Astrocyte of the spinal cord (primary cell): ENCODE results near the gene C1orf52.

Source experiments
- DNase-seq: peaks from one replicate; pipeline ENCODE4 v3.0.0; 2011; ENCODE audit warnings: low read depth, low spot score
- H3K4me3 ChIP-seq: 2 replicates; pipeline ENCODE4 v1.5.1; 2011; ENCODE audit warnings: low read depth, mild to moderate bottlenecking, low read length, moderate library complexity
- in situ Hi-C: cut with HindIII; loops from 2 replicates; pipeline ENCODE4 v1.10.0; 2017; ENCODE audit warnings: low sequenced_read_pairs
- TF ChIP-seq, protein P1 (sequence below): IDR thresholded peaks from 2 replicates; pipeline ENCODE4 v1.5.1; 2012; ENCODE audit warnings: low read depth, mild to moderate bottlenecking, low read length, inconsistent platforms

Gene C1orf52

DNA sequence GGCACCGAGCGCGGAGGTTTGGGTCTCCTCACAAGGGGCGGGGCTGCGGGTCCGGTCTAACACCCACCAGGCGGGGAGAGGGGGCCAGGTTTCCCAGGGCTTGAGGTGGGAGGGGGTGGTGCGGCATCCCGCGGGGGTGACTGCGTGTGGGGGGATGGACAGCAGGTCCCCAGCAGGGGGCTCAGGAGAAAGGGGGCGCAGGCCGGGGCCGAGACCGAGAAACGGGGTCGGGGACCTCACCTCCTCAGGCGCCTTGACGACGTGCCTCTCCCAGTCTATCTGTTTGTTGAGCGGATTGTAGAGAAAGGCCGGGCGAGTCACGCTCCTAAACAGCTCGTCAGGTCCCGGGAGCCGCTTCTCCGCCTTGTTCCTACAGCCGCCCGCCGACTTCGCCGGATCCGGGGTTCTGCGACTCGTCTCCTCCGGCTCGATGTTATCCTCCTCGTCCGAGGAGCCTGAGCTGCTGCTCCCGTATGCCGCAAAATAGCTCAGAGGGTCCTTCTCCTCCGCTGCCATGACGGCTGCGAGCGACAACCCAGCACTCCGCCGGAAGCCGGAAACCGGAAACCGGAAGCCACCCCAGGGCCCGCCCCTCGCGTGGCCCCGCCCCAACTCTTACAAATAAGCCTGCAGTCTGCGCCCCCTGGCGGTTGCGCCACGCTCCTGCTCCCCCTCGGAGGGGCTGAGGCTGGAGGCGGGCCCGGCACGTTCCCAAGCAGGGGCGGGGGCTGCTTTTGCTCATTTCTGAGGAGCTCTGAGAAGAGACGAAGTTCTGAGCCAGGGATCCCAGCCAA is at the start of gene C1orf52:
Gene C1orf52 (minus strand): TSS at position 545 of the 794 bp plus-strand sequence. CDS start 29 bp downstream, at position 516.
- peak within 1 kb of the TSS; percentile 98 for H3K4me3 ChIP-seq
- TF ChIP-seq, protein P1, sequence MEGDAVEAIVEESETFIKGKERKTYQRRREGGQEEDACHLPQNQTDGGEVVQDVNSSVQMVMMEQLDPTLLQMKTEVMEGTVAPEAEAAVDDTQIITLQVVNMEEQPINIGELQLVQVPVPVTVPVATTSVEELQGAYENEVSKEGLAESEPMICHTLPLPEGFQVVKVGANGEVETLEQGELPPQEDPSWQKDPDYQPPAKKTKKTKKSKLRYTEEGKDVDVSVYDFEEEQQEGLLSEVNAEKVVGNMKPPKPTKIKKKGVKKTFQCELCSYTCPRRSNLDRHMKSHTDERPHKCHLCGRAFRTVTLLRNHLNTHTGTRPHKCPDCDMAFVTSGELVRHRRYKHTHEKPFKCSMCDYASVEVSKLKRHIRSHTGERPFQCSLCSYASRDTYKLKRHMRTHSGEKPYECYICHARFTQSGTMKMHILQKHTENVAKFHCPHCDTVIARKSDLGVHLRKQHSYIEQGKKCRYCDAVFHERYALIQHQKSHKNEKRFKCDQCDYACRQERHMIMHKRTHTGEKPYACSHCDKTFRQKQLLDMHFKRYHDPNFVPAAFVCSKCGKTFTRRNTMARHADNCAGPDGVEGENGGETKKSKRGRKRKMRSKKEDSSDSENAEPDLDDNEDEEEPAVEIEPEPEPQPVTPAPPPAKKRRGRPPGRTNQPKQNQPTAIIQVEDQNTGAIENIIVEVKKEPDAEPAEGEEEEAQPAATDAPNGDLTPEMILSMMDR, result peak; percentile 97
- in situ Hi-C loops, result no loop called here
- peak; percentile 94 for DNase-seq

DNA sequence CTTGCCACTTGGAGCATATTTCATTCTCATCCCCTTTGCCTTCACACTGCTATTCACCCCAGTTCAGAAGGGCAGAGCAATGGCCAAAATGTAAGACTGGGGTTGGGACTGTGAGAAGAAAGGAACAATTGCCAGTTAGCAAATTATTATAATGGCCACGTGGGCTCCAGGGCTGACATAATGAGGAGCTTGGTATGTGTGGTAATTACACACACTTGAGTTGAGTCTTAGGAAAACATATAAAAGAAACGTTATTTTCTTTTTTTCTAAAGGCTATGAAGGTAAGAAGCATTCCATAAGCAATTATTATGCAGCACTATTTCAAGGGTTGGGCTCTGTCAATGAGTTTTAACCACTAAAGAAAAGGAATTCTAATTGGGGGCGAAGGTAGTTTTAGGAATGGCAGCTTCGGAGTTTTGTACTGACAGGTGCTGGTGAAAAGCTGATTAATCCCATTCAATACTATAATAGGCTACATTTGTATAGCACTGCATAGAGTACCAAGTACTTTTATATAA is 49.4 kb upstream of the C1orf52 start:
- no peak overlapping the region for H3K4me3 ChIP-seq
- DNase-seq, result no peak
- in situ Hi-C loops, result loop anchor here (25.0 kb wide), 1 partner anchor 378 kb away; no protein-coding TSS in a partner anchor
- TF ChIP-seq, protein P1, result no peak

DNA sequence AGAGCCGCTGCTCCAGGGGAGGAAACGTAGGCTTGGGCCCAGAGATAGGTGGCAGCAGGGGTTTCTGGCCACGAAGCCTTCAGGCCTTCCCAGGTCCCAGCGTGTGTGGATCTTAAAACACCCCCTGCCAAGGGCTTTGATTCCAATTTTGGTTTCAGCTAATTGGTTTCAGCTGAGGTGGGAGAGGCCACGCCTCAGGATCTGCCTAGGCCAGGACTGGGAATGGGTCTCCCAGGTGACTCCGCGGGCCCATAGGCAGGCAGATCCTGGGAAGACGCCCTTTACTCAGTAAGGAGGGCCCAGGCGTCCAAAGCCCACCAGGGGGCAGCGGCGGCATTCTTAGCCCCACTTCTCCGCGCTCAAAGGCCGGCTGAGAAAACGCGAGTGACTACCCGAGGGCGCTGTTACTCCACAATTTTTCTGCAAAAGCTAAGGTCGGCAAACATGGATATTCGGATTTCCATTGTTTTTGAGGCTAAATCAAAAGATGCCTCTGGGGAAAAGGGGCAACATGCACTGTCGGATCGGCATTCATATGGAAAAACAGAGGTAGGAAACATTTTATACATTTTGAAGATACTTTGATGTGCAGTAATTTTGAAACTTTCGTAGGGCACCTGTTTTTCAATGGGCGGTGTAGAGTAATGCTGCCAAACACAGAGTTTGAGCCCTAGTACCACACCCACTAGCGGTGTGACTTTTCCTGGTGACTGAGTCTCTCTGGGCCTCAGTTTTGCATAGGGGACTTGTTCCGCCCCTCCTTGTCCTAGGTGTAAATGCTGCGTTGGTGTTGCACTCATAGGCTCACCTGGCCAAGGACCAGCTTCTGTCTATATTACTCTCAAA is 48.7 kb upstream of the C1orf52 start:
- TF ChIP-seq, protein P1, result peak; percentile 99
- DNase-seq, result peak; percentile 89
- H3K4me3 ChIP-seq, result no peak overlapping the region
- in situ Hi-C loops, result loop anchor here (25.0 kb wide), 1 partner anchor 379 kb away; no protein-coding TSS in a partner anchor

DNA sequence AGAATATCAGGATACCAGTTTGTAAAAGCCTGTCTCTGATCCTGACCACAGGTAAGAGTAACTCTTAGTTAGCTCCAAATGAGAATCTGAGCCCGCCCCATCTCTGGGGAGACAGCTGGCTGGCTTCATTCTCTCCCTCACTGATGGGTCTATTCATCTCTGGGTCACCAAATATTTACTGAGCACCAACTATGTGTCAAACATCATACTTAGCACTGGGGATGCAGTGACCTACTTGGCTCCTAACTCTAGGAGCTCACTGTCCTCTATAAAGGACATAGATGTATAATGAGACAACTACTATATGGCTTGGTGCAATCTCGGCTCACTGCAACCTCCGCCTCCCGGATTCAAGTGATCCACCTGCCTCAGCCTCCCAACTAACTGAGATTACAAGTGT is 46.8 kb upstream of the C1orf52 start:
- in situ Hi-C loops, result loop anchor here (25.0 kb wide), 1 partner anchor 381 kb away; no protein-coding TSS in a partner anchor
- TF ChIP-seq, protein P1, result no peak
- no peak overlapping the region for H3K4me3 ChIP-seq
- no peak for DNase-seq

DNA sequence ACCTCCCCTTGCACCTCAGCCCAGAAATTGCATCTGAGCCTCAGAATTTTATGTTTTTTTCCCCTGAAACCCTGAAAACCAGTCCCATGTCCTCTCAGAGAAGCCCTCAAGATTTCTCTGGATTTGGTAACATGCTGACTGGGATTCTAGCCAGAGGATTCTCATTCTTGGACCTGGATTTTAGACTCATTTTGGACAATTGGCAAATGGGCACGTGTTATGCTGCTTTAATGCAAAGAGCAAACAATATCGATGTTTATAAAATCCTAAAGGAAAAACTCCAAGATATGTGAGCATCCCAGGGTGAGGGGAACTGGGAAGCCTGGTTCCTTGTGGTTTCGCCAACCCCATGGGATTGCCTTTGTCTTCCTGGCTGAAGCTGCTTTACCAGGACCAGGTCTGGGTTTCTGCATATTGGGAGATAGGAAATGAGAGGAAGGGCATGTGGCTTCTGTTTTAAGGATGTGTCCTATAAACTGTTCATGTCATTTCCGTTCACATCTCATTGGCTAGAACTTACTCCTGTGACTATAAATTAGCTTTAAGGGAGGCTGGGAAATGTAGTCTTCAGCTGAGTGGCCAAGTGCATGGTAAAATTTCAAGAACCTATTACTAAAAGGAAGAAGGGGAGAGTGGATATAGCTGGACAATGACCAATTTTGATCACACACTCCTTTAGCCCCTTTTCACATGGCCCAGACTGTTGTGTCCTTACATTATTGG is 44.1 kb upstream of the C1orf52 start:
- no peak overlapping the region for H3K4me3 ChIP-seq
- no peak for DNase-seq
- TF ChIP-seq, protein P1, result no peak
- in situ Hi-C loops, result loop anchor here (25.0 kb wide), 1 partner anchor 384 kb away; no protein-coding TSS in a partner anchor
